GM23248 (cell line): ENCODE data around the gene TRIM63. TPM values are rescaled to one million over a fixed set of nuclear protein-coding genes. Genes with fewer than 3 reads are reported as not detected.

Experiments
- DNase-seq: peaks from one replicate; pipeline ENCODE4 v3.0.0-alpha.2; 2015
- H2AFZ ChIP-seq: fragments of 200-600 bp; sonication (generic); 2 replicates; pipeline ENCODE4 v1.6.1; 2016; ENCODE audit warnings: antibody characterized with exemption
- H3F3A ChIP-seq: fragments of 200-600 bp; sonication (generic); 2 replicates; pipeline ENCODE4 v1.6.1; 2016; ENCODE audit warnings: mild to moderate bottlenecking, antibody characterized with exemption, mixed run types; ENCODE audit not compliant: insufficient read depth
- H3K27ac ChIP-seq: fragments of 200-600 bp; sonication (generic); 2 replicates; pipeline ENCODE4 v1.5.1; 2016; ENCODE audit warnings: mild to moderate bottlenecking
- H3K27me3 ChIP-seq: fragments of 200-600 bp; sonication (generic); replicated peaks from 2 replicates; pipeline ENCODE4 v1.6.1; 2016; ENCODE audit warnings: mild to moderate bottlenecking; ENCODE audit not compliant: insufficient read depth
- H3K36me3 ChIP-seq: fragments of 200-600 bp; sonication (generic); 2 replicates; pipeline ENCODE4 v1.6.1; 2016; ENCODE audit warnings: low read depth, mild to moderate bottlenecking
- H3K4me1 ChIP-seq: fragments of 200-600 bp; sonication (generic); 2 replicates; pipeline ENCODE4 v1.6.1; 2016; ENCODE audit warnings: mild to moderate bottlenecking; ENCODE audit not compliant: insufficient read depth
- H3K4me2 ChIP-seq: fragments of 200-600 bp; sonication (generic); one replicate; pipeline ENCODE4 v1.6.1; 2016; ENCODE audit warnings: mild to moderate bottlenecking; ENCODE audit not compliant: unreplicated experiment
- H3K4me3 ChIP-seq: fragments of 200-600 bp; sonication (generic); 2 replicates; pipeline ENCODE4 v1.5.1; 2016; ENCODE audit warnings: mild to moderate bottlenecking
- H3K79me2 ChIP-seq: fragments of 200-600 bp; sonication (generic); 2 replicates; pipeline ENCODE4 v1.6.1; 2016; ENCODE audit warnings: mild to moderate bottlenecking; ENCODE audit not compliant: insufficient read depth
- H3K9ac ChIP-seq: fragments of 200-600 bp; sonication (generic); 2 replicates; pipeline ENCODE4 v1.6.1; 2016; ENCODE audit warnings: mild to moderate bottlenecking
- H3K9me2 ChIP-seq: fragments of 200-600 bp; sonication (generic); 2 replicates; pipeline ENCODE4 v1.6.1; 2016; ENCODE audit warnings: mixed run types, mild to moderate bottlenecking, moderate library complexity; ENCODE audit not compliant: insufficient read depth
- H3K9me3 ChIP-seq: fragments of 200-600 bp; sonication (generic); one replicate; pipeline ENCODE4 v1.6.1; 2017; ENCODE audit warnings: low read depth
- H4K20me1 ChIP-seq: fragments of 200-600 bp; sonication (generic); 2 replicates; pipeline ENCODE4 v1.6.0; 2016; ENCODE audit not compliant: insufficient read depth
- EZH2 ChIP-seq: fragments of 200-600 bp; sonication (generic); IDR thresholded peaks from 2 replicates; pipeline ENCODE4 v1.6.1; 2018; ENCODE audit warnings: antibody characterized with exemption, mild to moderate bottlenecking; ENCODE audit not compliant: insufficient read depth, poor library complexity, severe bottlenecking
- EZH2phosphoT487 ChIP-seq: fragments of 200-600 bp; sonication (generic); IDR thresholded peaks from 2 replicates; pipeline ENCODE4 v1.6.1; 2018; ENCODE audit warnings: antibody characterized with exemption, moderate library complexity, mild to moderate bottlenecking, low read depth; ENCODE audit not compliant: insufficient read depth
- WGBS, 2 experiments: methylation state at CpG; one replicate each; pipeline ENCODE4 v1.1.6; 2015 to 2017; ENCODE audit warnings: low lambda C conversion rate in 2 of 2, low coverage in 1 of 2; ENCODE audit errors: missing lambda C conversion rate in 2 of 2; 5-methylcytosine and 5-hydroxymethylcytosine counted together
- in situ Hi-C: fragments of 300-500 bp; cut with MboI; formaldehyde crosslinking; loops from 2 replicates; pipeline ENCODE4 v1.15.0; 2020
- polyA plus RNA-seq: library from polyadenylated mRNA; unstranded; fragments of >200 nt; fragmentation: Nextera tagmentation; extraction: Ambion mirVana; gene quantifications from 2 replicates; pipeline ENCODE4 v1.2.1, GENCODE V29; 2016
- total RNA-seq: library from RNA; depleted of rRNA; stranded (reverse); fragments of >200 nt; shearing (Covaris generic); gene quantifications from 2 replicates; pipeline ENCODE4 v1.2.3, GENCODE V29; 2014

The TRIM63 gene
- total and polyA plus RNA-seq, 2 experiments from 2014 or later, result not detected

GRCh38 chr1:26017606-26018005 is 49.8 kb downstream of the TRIM63 start:
- Histone ChIP-seq H3F3A (peaks cover 24% of the 10 kb centered on the region), H3K27me3 (no peaks in the 10 kb centered on the region), H3K9me2 (no peaks in the 10 kb centered on the region), H3K36me3 (no peaks in the 10 kb centered on the region), H3K4me1 (peaks cover 70% of the 10 kb centered on the region), H3K27ac (no peak overlapping the region), H3K9ac (no peak overlapping the region), H3K4me2 (no peak overlapping the region), H3K9me3 (no peaks in the 10 kb centered on the region), H4K20me1 (no peaks in the 10 kb centered on the region), H2AFZ (0 out of 2 replicates have a peak overlapping the region, but pooled peaks have one; percentile 3), H3K79me2 (no peaks in the 10 kb centered on the region), H3K4me3 (no peak overlapping the region)
- in situ Hi-C loops, result no loop called here
- peak; percentile 45 for DNase-seq
- TF ChIP-seq EZH2, result no peak
- TF ChIP-seq EZH2phosphoT487, result no peak
- WGBS, 2 experiments, result 58 to 60% methylated on average over 6 of the region's 6 CpGs

- H3F3A ChIP-seq, result peaks cover 24% of the 10 kb centered on the region
- TF ChIP-seq EZH2phosphoT487 (no peak), EZH2 (no peak)
- no peaks in the 10 kb centered on the region for H3K9me3 ChIP-seq
- no peak overlapping the region for H3K9ac ChIP-seq
- H3K27ac ChIP-seq, result no peak overlapping the region
- H3K4me3 ChIP-seq, result no peak overlapping the region
- H3K4me1 ChIP-seq, result peaks cover 64% of the 10 kb centered on the region
- in situ Hi-C loops, result no loop called here
- no peak overlapping the region for H2AFZ ChIP-seq
- DNase-seq, result no peak
- H3K9me2 ChIP-seq, result no peaks in the 10 kb centered on the region
- H3K36me3 ChIP-seq, result no peaks in the 10 kb centered on the region
- H3K79me2 ChIP-seq, result no peaks in the 10 kb centered on the region
- 77 to 79% methylated on average over 6 of the region's 6 CpGs for WGBS, 2 experiments
- H3K4me2 ChIP-seq, result no peak overlapping the region
- no peaks in the 10 kb centered on the region for H3K27me3 ChIP-seq
- H4K20me1 ChIP-seq, result no peaks in the 10 kb centered on the region
Observed at GRCh38 chr1:26016953-26017545, 50.4 kb downstream of the TRIM63 start.

- Histone ChIP-seq H3K9ac (no peak overlapping the region), H2AFZ (no peak overlapping the region), H3K27ac (no peak overlapping the region), H3K9me2 (no peaks in the 10 kb centered on the region), H3K36me3 (no peaks in the 10 kb centered on the region), H3K9me3 (no peaks in the 10 kb centered on the region), H3F3A (peaks cover 24% of the 10 kb centered on the region), H3K27me3 (no peaks in the 10 kb centered on the region), H4K20me1 (no peaks in the 10 kb centered on the region), H3K79me2 (no peaks in the 10 kb centered on the region), H3K4me1 (peaks cover 63% of the 10 kb centered on the region), H3K4me2 (no peak overlapping the region), H3K4me3 (no peak overlapping the region)
- in situ Hi-C loops, result no loop called here
- 86% methylated on average over 10 of the region's 10 CpGs for WGBS, 2 experiments
- DNase-seq, result no peak
- no peak for TF ChIP-seq EZH2phosphoT487
- TF ChIP-seq EZH2, result no peak
Observed at GRCh38 chr1:26016258-26016952, 51.0 kb downstream of the TRIM63 start.

- Histone ChIP-seq H3K79me2 (no peaks in the 10 kb centered on the region), H3K4me1 (peaks cover 52% of the 10 kb centered on the region), H3K9me2 (no peaks in the 10 kb centered on the region), H3K36me3 (no peaks in the 10 kb centered on the region), H2AFZ (no peak overlapping the region), H3K27ac (peak overlapping the region; percentile 13; the same call in 1 of the 2 replicates), H4K20me1 (no peaks in the 10 kb centered on the region), H3K4me3 (no peak overlapping the region), H3K4me2 (peak overlapping the region; percentile 16), H3K9ac (no peak overlapping the region), H3F3A (peaks cover 23% of the 10 kb centered on the region), H3K27me3 (no peaks in the 10 kb centered on the region), H3K9me3 (no peaks in the 10 kb centered on the region)
- in situ Hi-C loops, result no loop called here
- TF ChIP-seq EZH2 (no peak), EZH2phosphoT487 (no peak)
- 89 to 92% methylated on average over 2 of the region's 2 CpGs for WGBS, 2 experiments
- peak; percentile 80 for DNase-seq
Observed at GRCh38 chr1:26015358-26015757, 52.1 kb downstream of the TRIM63 start.
